H1 (cell line): Measurements from ENCODE around the gene GNS. TPM values are rescaled to one million over a fixed set of nuclear protein-coding genes. Genes with fewer than 3 reads are reported as not detected.

Experiments used
- CTCF ChIA-PET: fragments of 300-600 bp; sonication (Branson Sonifier 250); formaldehyde crosslinking; loops from one replicate; lab custom pipeline; 2021; ENCODE audit not compliant: partially characterized antibody; lab: Charles Lee
- POLR2A ChIA-PET: fragments of 300-600 bp; sonication (Branson Sonifier 250); formaldehyde crosslinking; loops from one replicate; lab custom pipeline; 2021; ENCODE audit warnings: inconsistent platforms; ENCODE audit not compliant: partially characterized antibody; lab: Charles Lee
- DNase-seq, 2 experiments: peaks; one replicate each; pipeline versions ENCODE4 v3.0.0 to v3.0.0-alpha.2; 2010 to 2022; ENCODE audit warnings: low spot score in 2 of 2, low read depth in 1 of 2, mixed read lengths in 1 of 2
- FAIRE-seq: peaks from 2 replicates; lab custom pipeline; 2011; peaks lifted over from hg19 to GRCh38; lab: Jason Lieb, UNC
- H2AFZ ChIP-seq: 2 replicates; pipeline ENCODE4 v1.8.1; 2012; ENCODE audit warnings: low read length, inconsistent platforms
- H2AK5ac ChIP-seq: 2 replicates; pipeline ENCODE4 v1.6.1; 2013; ENCODE audit warnings: low read depth, low read length
- H2BK120ac ChIP-seq: replicated peaks from 2 replicates; pipeline ENCODE3; 2013; ENCODE audit warnings: low read depth, low read length, inconsistent platforms
- H2BK12ac ChIP-seq: 2 replicates; pipeline ENCODE4 v1.6.1; 2013; ENCODE audit warnings: low read depth, low read length
- H2BK15ac ChIP-seq: 2 replicates; pipeline ENCODE4 v1.6.1; 2013; ENCODE audit warnings: low read length
- H2BK20ac ChIP-seq: 2 replicates; pipeline ENCODE4 v1.6.1; 2013; ENCODE audit warnings: low read length
- H2BK5ac ChIP-seq: 2 replicates; pipeline ENCODE4 v1.6.1; 2013; ENCODE audit warnings: low read depth, low read length
- H3K14ac ChIP-seq: 2 replicates; pipeline ENCODE4 v1.6.1; 2013; ENCODE audit warnings: inconsistent platforms; ENCODE audit not compliant: insufficient read length
- H3K18ac ChIP-seq: 2 replicates; pipeline ENCODE4 v1.6.1; 2013; ENCODE audit warnings: low read length; ENCODE audit errors: extremely low read depth
- H3K23ac ChIP-seq: 2 replicates; pipeline ENCODE4 v1.6.1; 2013; ENCODE audit warnings: inconsistent platforms; ENCODE audit not compliant: insufficient read length
- H3K23me2 ChIP-seq: 2 replicates; pipeline ENCODE4 v1.6.1; 2013; ENCODE audit warnings: low read depth, low read length
- H3K27ac ChIP-seq: 2 replicates; pipeline ENCODE4 v1.6.1; 2011; ENCODE audit warnings: low read depth, low read length, inconsistent platforms
- H3K27me3 ChIP-seq, 4 experiments: replicated peaks in 1 of 4; 1 replicate in 1 of 4; 2 replicates in 3 of 4; pipeline versions ENCODE4 v1.6.1 to v1.8.1; 2011 to 2013; ENCODE audit warnings: low read length in 3 of 4, mild to moderate bottlenecking in 3 of 4, inconsistent platforms in 2 of 4, mixed read lengths in 2 of 4, moderate library complexity in 1 of 4; ENCODE audit not compliant: control insufficient read depth in 3 of 4, insufficient read depth in 3 of 4; ENCODE audit errors: extremely low read depth in 1 of 4
- H3K36me3 ChIP-seq, 4 experiments: 2 replicates each; pipeline versions ENCODE4 v1.6.1 to v1.8.1; 2011 to 2013; ENCODE audit warnings: mild to moderate bottlenecking in 4 of 4, low read length in 3 of 4, moderate library complexity in 2 of 4, control low read depth in 1 of 4, inconsistent platforms in 1 of 4; ENCODE audit not compliant: insufficient read depth in 4 of 4, control insufficient read depth in 2 of 4
- H3K4ac ChIP-seq: replicated peaks from 2 replicates; pipeline ENCODE3; 2013; ENCODE audit warnings: low read length, low read depth, mixed read lengths, inconsistent platforms; ENCODE audit not compliant: insufficient read length
- H3K4me1 ChIP-seq, 4 experiments: replicated peaks in 1 of 4; 1 replicate in 1 of 4; 2 replicates in 3 of 4; pipeline versions ENCODE4 v1.6.1 to v1.8.1; 2011 to 2013; ENCODE audit warnings: low read length in 3 of 4, inconsistent platforms in 2 of 4, mixed read lengths in 1 of 4; ENCODE audit not compliant: insufficient read depth in 4 of 4, control insufficient read depth in 3 of 4
- H3K4me2 ChIP-seq, 2 experiments: 2 replicates each; pipeline versions ENCODE4 v1.6.1 to v1.8.1; 2011 to 2013; ENCODE audit warnings: low read depth in 2 of 2, low read length in 2 of 2, control low read depth in 1 of 2, inconsistent platforms in 1 of 2, mild to moderate bottlenecking in 1 of 2; ENCODE audit not compliant: insufficient read depth in 1 of 2
- H3K4me3 ChIP-seq, 4 experiments: fragments of 200-600, 300-600 bp in 1 of 4; sonication (generic), shearing (Covaris generic), sonication (Bioruptor Twin) in 1 of 4; 2 replicates each; pipeline versions ENCODE4 v1.5.1 to v1.8.1; 2011 to 2016; ENCODE audit warnings: low read length in 4 of 4, low read depth in 3 of 4, control low read depth in 2 of 4, inconsistent platforms in 2 of 4, mild to moderate bottlenecking in 2 of 4, mixed read lengths in 1 of 4, moderate library complexity in 1 of 4; ENCODE audit not compliant: insufficient read depth in 2 of 4; ENCODE audit errors: extremely low read depth in 1 of 4
- H3K56ac ChIP-seq: replicated peaks from 2 replicates; pipeline ENCODE3; 2013; ENCODE audit warnings: low read depth, mild to moderate bottlenecking, mixed read lengths, low read length, inconsistent platforms; ENCODE audit not compliant: insufficient read length
- H3K79me1 ChIP-seq: 2 replicates; pipeline ENCODE4 v1.6.1; 2013; ENCODE audit warnings: low read depth, low read length, control low read depth
- H3K79me2 ChIP-seq, 2 experiments: 2 replicates each; pipeline versions ENCODE4 v1.6.1 to v1.8.1; 2012 to 2013; ENCODE audit warnings: low read length in 2 of 2, mild to moderate bottlenecking in 2 of 2, inconsistent platforms in 1 of 2; ENCODE audit not compliant: insufficient read depth in 2 of 2, control insufficient read depth in 1 of 2
- H3K9ac ChIP-seq, 4 experiments: replicated peaks in 1 of 4; 1 replicate in 1 of 4; 2 replicates in 3 of 4; pipeline versions ENCODE4 v1.6.1 to v1.8.1; 2011 to 2013; ENCODE audit warnings: low read depth in 3 of 4, low read length in 3 of 4, control low read depth in 2 of 4, mild to moderate bottlenecking in 2 of 4, moderate library complexity in 2 of 4, inconsistent platforms in 1 of 4; ENCODE audit errors: extremely low read depth in 1 of 4
- H3K9me3 ChIP-seq, 2 experiments: 2 replicates each; pipeline versions ENCODE4 v1.6.1 to v1.8.1; 2012 to 2013; ENCODE audit warnings: mild to moderate bottlenecking in 2 of 2, moderate library complexity in 2 of 2, control low read depth in 1 of 2, inconsistent platforms in 1 of 2, low read depth in 1 of 2, low read length in 1 of 2, mixed read lengths in 1 of 2; ENCODE audit not compliant: insufficient read depth in 2 of 2
- H4K20me1 ChIP-seq, 2 experiments: replicated peaks in 1 of 2; 2 replicates each; pipeline versions ENCODE3 to v1.8.1; 2011 to 2013; ENCODE audit warnings: inconsistent platforms in 2 of 2, low read length in 2 of 2, mild to moderate bottlenecking in 1 of 2; ENCODE audit not compliant: insufficient read depth in 2 of 2, control insufficient read depth in 1 of 2
- H4K5ac ChIP-seq: 2 replicates; pipeline ENCODE4 v1.6.1; 2013; ENCODE audit warnings: low read length, low read depth, mixed read lengths, inconsistent platforms; ENCODE audit not compliant: insufficient read length
- H4K8ac ChIP-seq: 2 replicates; pipeline ENCODE4 v1.8.0; 2013; ENCODE audit warnings: mild to moderate bottlenecking, moderate library complexity, low read length, inconsistent platforms; ENCODE audit not compliant: insufficient read depth; ENCODE audit errors: extremely low read depth
- H4K91ac ChIP-seq: replicated peaks from 2 replicates; pipeline ENCODE3; 2013; ENCODE audit warnings: low read length, mixed read lengths, inconsistent platforms; ENCODE audit not compliant: insufficient read length
- CTCF ChIP-seq, 3 experiments: IDR thresholded peaks; 1 replicate in 2 of 3; 2 replicates in 1 of 3; pipeline versions ENCODE4 v1.5.1 to v1.6.1; 2011; ENCODE audit warnings: low read length in 3 of 3, mild to moderate bottlenecking in 3 of 3, inconsistent platforms in 2 of 3, low read depth in 1 of 3, moderate library complexity in 1 of 3; ENCODE audit not compliant: insufficient read depth in 1 of 3; ENCODE audit errors: control extremely low read depth in 1 of 3
- GABPA ChIP-seq: IDR thresholded peaks from 2 replicates; pipeline ENCODE4 v1.6.1; 2011; ENCODE audit warnings: mild to moderate bottlenecking, low read length, moderate library complexity, borderline replicate concordance; ENCODE audit not compliant: insufficient read depth
- RXRA ChIP-seq: IDR thresholded peaks from 2 replicates; pipeline ENCODE4 v1.6.1; 2011; ENCODE audit warnings: low read depth, mild to moderate bottlenecking, low read length, moderate library complexity; ENCODE audit not compliant: insufficient read depth
- SIRT6 ChIP-seq: IDR thresholded peaks from one replicate; pipeline ENCODE4 v1.7.1; 2012; ENCODE audit warnings: low read length, inconsistent platforms
- WGBS, 2 experiments: shearing (Covaris generic) in 1 of 2; methylation state at CpG; one replicate each; pipeline versions ENCODE4 v1.1.6 to v1.1.7; 2013 to 2015; ENCODE audit warnings: low lambda C conversion rate in 2 of 2, mixed read lengths in 2 of 2, inconsistent platforms in 1 of 2, low coverage in 1 of 2, missing lambda C conversion rate in 1 of 2; ENCODE audit not compliant: insufficient replicate concordance in 2 of 2, insufficient coverage in 1 of 2, insufficient read length in 1 of 2; ENCODE audit errors: extremely low coverage in 1 of 2, missing lambda C conversion rate in 1 of 2; 5-methylcytosine and 5-hydroxymethylcytosine counted together
- polyA plus RNA-seq, 7 experiments: library from polyadenylated mRNA; depleted of rRNA in 3 of 7; stranded (reverse) in 5 of 7; unstranded in 2 of 7; fragments of >200 nt in 5 of 7; fragments of 200-250 nt in 2 of 7; gene quantifications; 1 replicate in 5 of 7; 2 replicates in 1 of 7; 4 replicates in 1 of 7; pipeline versions ENCODE4 v1.2.1 to v1.2.3, GENCODE V29; 2011 to 2013; ENCODE audit warnings: missing spikeins in 2 of 7, mixed read lengths in 2 of 7
- total RNA-seq: library from RNA; stranded (reverse); fragmentation: NEBNext Ultra II Directional; extraction: Animal tissue kit (Norgen Biotek cat#: 25700); gene quantifications from 2 replicates; pipeline ENCODE4 v1.2.1, GENCODE V29; 2021

Gene GNS
- total and polyA plus RNA-seq, 2 of the 8 experiments (the other 6 are each of a cell fraction or from before 2014, with no cell fraction given): 16.0 to 28.5 TPM

GRCh38 chr12:64675795-64676194, 83.4 kb downstream of the GNS start:
- H3K23ac ChIP-seq: no peak overlapping the region
- no peaks in the 10 kb centered on the region for H3K23me2 ChIP-seq
- no peak overlapping the region for H3K9ac ChIP-seq
- no peak overlapping the region for H2AK5ac ChIP-seq
- WGBS, 2 experiments: 98% methylated on average over 3 of the region's 3 CpGs; no CpG with 5 or more reads in 1 of the 2 experiments
- H2BK20ac ChIP-seq: no peak overlapping the region
- no peak overlapping the region for H2BK120ac ChIP-seq
- H4K20me1 ChIP-seq: peaks cover 4 to 12% of the 10 kb centered on the region in 2 experiments
- H2AFZ ChIP-seq: no peak overlapping the region
- peaks cover 4 to 80% of the 10 kb centered on the region in 2 experiments; a peak in 3 of 4 replicates for H3K79me2 ChIP-seq
- TF ChIP-seq SIRT6 (no peak), GABPA (no peak), CTCF (IDR thresholded peaks at IDR 0.05; ENCODE audit: control extremely low read depth in 1 of 3, insufficient read depth in 1 of 3, low read depth in 1 of 3, low read length in 3 of 3) (no peak), RXRA (no peak)
- TF ChIP-seq, all 59 proteins: peak for 0
- H3K4me2 ChIP-seq: no peak overlapping the region
- peaks cover 5 to 26% (median 21%) of the 10 kb centered on the region in 4 experiments for H3K4me1 ChIP-seq
- no peak overlapping the region for H4K8ac ChIP-seq
- H2BK5ac ChIP-seq: no peak overlapping the region; the same call in 1 of the 2 replicates
- 0 out of 2 replicates have a peak overlapping the region, but pooled peaks have one; percentile 48 for H2BK15ac ChIP-seq
- no peak overlapping the region for H3K4ac ChIP-seq
- ChIA-PET POLR2A (no interaction called here), CTCF (interaction anchor here (1.3 kb wide), 2 partner anchors 15 to 34 kb away, joined by 3 to 6 read pairs; no protein-coding TSS in a partner anchor)
- no peak overlapping the region for H3K27ac ChIP-seq
- H2BK12ac ChIP-seq: no peak overlapping the region
- no peak overlapping the region for H3K14ac ChIP-seq
- H4K91ac ChIP-seq: no peak overlapping the region
- peaks cover 10% of the 10 kb centered on the region; the same call in 1 of the 2 replicates for H3K79me1 ChIP-seq
- no peak overlapping the region for H4K5ac ChIP-seq
- H3K27me3 ChIP-seq: no peaks in the 10 kb centered on the region
- H3K18ac ChIP-seq: peak overlapping the region; percentile 74; the same call in 1 of the 2 replicates
- H3K4me3 ChIP-seq: no peak overlapping the region
- DNase-seq (no peak), FAIRE-seq (no peak)
- no peaks in the 10 kb centered on the region for H3K36me3 ChIP-seq
- no peak overlapping the region for H3K56ac ChIP-seq
- H3K9me3 ChIP-seq: no peaks in the 10 kb centered on the region
